HG02981 (cell line): Measurements from ENCODE around the gene TMEM14C.
"Not testable (repeated sequence)": the region's sequence is repeated elsewhere in the genome, so short reads cannot be mapped to it uniquely, and the experiment has no call there.

Experiments used
- ATAC-seq: cut with Tn5 transposase; IDR thresholded peaks from one replicate; pipeline ENCODE4 v1.9.1; 2021; ENCODE audit warnings: mild to moderate bottlenecking, moderate library complexity; ENCODE audit not compliant: unreplicated experiment

Gene TMEM14C

DNA sequence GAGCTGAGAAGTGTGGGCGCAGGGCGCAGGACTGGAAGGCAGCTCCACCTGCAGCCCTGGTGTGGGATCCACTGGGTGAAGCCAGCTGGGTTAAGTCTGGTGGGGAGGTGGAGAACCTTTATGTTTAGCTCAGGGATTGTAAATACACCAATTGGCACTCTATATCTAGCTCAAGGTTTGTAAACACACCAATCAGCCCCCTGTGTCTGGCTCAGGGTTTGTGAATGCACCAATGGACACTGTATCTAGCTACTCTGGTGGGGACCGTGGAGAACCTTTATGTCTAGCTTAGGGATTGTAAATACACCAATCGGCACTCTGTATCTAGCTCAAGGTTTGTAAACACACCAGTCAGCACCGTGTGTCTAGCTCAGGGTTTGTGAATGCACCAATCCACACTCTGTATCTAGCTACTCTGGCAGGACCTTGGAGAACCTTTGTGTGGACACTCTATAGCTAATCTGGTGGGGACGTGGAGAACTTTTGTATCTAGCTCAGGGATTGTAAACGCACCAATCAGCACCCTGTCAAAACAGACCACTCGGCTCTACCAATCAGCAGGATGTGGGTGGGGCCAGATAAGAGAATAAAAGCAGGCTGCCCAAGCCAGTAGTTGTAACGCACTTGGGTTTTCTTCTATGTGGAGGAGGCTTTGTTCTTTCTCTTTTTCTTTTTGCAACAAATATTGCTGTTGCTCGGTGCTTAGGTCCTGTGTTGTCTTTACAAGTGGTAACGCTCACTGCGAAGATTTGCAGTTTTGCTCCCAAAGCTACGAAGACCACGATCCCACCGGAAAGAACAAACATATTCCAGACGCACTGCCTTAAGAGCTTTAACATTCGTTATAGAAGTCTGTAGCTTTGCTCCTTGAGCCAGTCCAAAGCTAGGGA, 1.7 kb upstream of the TMEM14C start:
- ATAC-seq = not testable (repeated sequence)

DNA sequence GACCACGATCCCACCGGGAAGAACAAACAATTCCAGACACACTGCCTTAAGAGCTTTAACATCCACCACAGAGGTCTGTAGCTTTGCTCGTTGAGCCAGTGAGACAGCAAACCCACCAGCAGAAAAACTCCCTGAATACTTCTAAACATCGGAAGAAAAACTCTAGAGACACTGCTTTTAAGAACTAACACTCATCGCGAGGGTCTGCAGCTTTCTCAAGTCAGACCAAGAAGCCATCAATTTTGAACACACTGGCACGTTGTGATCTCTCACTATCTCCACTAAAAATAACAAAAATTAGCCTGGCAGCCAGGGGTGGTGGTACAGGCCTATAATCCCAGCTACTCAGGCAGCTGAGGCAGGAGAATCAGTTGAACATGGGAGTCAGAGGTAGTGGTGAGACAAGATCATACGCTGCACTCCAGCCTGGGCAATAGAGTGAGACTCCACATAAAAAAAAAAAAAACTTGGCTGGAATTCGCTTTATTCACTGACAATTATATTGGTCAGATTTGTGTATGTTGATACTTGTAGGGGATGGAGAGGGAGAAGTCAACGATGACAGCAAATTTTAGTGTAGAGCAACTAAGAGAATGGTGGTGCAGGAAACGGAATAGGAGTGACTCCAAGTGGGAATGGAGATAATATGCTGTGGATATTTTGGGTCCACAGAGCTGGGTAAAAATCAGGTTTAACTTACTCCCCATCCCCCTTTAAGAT, 860 bp upstream of the TMEM14C start:
- no peak for ATAC-seq

DNA sequence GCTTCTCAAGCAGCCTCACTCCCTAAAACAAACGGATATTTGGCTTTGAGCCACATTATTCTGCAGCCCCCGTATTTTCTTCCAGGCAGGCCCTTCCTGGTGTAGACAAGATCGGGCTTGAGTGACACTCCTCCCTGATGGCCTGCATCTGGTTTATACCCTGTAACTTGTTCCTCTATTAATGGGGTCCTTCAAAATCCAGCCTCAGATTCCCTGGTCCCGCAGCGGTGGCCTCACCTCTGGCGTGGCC, 375 bp upstream of the TMEM14C start:
- no peak for ATAC-seq

- no peak for ATAC-seq
Measured at GRCh38 chr6:10723567-10723881, 654 bp downstream of the TMEM14C start.

- no peak for ATAC-seq
Measured at GRCh38 chr6:10725044-10725443, 2.2 kb downstream of the TMEM14C start.

DNA sequence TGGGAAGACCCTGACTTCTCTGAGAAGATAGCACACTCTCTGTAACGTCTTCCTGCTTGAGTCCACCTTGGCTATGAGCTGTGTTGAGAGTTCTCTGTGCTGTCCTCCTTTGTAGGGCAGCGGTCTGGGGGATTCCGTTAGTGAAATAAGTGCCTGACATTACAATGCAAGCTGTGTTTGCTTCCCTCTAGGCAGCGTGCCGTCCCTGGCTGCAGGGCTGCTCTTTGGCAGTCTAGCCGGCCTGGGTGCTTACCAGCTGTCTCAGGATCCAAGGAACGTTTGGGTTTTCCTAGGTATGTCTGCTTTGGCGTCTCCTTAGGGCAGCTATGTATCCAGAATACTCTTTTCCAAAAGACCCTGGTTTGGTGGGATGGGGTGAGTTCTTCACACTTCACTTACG, 2.8 kb downstream of the TMEM14C start:
- no peak for ATAC-seq

GRCh38 chr6:10730254-10730653, 7.4 kb downstream of the TMEM14C start:
- ATAC-seq = no peak

DNA sequence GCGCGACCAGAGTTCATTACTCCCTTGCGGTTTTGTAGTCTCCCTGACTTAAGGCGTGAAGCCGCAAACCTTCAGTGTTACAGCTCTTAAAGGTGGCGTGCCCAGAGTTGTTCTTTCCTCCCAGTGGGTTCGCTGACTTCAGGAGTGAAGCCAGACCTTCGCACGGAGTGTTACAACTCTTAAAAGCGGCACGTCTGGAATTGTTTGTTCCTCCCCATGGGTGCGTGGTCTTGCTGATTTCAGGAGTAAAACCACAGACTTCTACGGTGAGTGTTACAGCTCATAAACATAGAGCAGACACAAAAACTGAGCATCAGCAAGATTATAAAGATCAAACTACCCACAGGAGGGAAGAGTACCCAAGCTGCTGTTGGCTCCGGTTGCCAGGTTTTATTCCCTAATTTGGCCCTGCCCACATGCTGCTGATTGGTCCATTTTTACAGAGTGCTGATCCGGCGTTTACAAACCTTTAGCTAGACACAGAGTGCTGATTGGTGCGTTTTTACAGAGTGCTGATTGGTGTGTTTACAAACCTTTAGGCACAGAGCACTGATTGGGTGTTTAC, 10.4 kb downstream of the TMEM14C start:
- ATAC-seq = no peak

DNA sequence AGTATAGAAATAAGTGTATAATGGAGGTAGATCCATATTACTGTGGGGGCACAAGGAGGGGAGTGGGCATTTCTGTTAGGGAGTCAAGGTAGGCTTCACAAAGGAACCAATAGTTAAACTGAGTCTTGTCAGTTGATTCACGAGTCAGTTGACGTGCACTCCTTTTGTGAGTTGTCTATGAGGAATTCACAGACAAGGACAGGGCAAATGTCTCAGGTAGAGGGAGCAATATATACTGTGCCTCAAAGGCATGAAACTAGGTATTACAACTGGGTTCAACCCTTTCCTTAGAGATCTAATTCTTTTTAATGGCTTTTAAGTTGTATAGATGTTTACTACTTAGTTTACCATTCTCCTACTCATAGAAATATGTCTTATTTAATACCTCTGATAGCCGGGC, 11.0 kb downstream of the TMEM14C start:
- ATAC-seq = no peak

DNA sequence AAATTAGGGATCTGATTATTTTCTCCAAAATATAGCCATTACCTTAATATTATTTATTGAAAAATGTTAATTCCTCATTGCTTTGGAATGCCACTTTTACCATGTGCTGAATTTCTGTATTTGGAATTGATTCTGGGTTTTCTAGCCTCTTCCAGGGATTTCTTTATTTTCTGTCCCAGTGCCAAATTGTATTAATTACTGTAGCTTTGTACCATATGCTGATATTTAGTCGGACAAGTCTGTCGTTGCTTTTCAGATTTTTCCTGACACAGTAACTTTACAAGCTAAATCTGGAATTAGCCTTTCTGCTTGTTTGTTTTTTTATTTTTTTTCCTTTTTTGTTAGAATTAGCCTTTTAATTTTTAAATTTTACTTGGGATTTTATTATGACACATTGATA, 13.9 kb downstream of the TMEM14C start:
- ATAC-seq = no peak

- ATAC-seq = no peak
Measured at GRCh38 chr6:10740061-10740460, 17.2 kb downstream of the TMEM14C start.

GRCh38 chr6:10741643-10742042, 18.8 kb downstream of the TMEM14C start:
- ATAC-seq = not testable (repeated sequence)

GRCh38 chr6:10742251-10742650, 19.4 kb downstream of the TMEM14C start:
- no peak for ATAC-seq

DNA sequence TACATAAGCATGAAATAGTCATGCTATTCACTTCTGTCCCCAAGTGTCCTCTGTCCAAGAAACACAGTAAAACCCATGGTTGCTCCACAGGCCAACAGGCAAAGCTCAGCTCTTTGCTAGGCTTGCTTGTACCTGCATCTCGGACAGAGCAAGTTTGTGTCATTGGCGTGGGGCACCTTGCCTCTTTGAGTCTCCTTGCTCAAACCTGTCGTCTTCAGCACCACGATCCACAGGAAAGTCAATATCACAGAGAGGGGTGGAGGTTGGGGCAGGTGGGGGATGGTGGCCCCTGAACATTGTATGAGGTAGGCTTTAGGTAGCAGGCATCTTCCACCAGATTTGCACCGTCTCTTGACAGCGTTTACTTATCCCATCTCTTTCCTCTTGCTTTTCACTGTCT, 20.6 kb downstream of the TMEM14C start:
- ATAC-seq = no peak

DNA sequence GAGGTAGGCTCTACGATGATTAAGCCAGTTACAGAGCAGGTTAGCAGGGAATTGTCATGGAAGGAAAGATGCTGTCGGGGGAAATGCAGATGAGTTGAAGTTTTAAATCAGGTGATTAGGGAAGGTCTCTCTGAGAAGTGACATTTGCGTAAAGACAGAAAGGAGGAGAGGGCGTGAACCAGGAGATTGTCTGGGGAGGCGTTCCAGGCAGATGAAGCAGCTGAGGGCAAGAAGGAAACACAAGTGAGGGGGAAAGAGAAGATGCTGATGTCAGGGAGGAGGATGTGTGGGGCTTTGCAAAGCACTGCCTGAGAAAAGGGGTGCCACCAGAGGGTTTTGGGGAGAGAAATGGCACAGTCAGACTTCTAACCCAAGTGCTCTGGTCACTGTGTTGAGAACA, 22.2 kb downstream of the TMEM14C start:
- no peak for ATAC-seq

- no peak for ATAC-seq
Measured at GRCh38 chr6:10746915-10747250, 24.0 kb downstream of the TMEM14C start.

GRCh38 chr6:10747251-10747972, 24.5 kb downstream of the TMEM14C start, which contains the start of gene TMEM14B:
Gene TMEM14B (plus strand): TSS chr6:10747805. CDS start chr6:10749246, 1,441 bp downstream.
- ATAC-seq = peak; percentile 95

- no peak for ATAC-seq
Measured at GRCh38 chr6:10749734-10750133, 26.9 kb downstream of the TMEM14C start.

GRCh38 chr6:10750568-10750967, 27.7 kb downstream of the TMEM14C start:
- not testable (repeated sequence) for ATAC-seq

GRCh38 chr6:10751757-10752156, 28.9 kb downstream of the TMEM14C start:
- ATAC-seq = not testable (repeated sequence)

- ATAC-seq = no peak
Measured at GRCh38 chr6:10756085-10756484, 33.2 kb downstream of the TMEM14C start.
